Stimulated activated CD8-positive, alpha-beta memory T cell treated with anti-CD3 and anti-CD28 coated beads, Interleukin-2, amount 100 ng/mL, for 1 hour (primary cell): Measurements from ENCODE around the gene EIF5A.
A peak's percentile ranks its signal among the peaks of the same experiment; 100 is the strongest.
"Not testable (repeated sequence)": the region's sequence is repeated elsewhere in the genome, so short reads cannot be mapped to it uniquely, and the experiment has no call there.

Experiments
- DNase-seq, 2 donors: peaks; one replicate each; pipeline ENCODE4 v3.0.0-alpha.2; 2020; ENCODE audit warnings: low read depth in 2 of 2

Gene EIF5A

DNA sequence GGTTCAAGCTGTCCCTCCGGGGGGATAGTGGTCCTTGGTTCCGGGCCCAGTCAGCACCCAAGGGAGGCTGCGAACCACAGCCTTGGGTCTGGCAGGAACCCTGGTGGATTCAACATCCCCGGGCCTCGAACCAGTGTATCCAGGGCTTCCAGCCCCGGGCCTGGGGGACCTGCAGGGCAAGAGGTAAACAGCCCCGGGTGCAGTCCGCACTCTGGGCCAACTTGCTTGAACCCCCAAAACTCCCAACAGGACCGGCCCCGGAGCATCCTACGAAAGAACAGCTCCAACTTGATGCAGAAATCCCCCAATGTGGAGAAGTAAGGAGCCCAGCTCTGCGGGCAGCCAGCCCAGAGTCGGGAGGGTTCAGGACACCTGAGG is 23.2 kb downstream of the EIF5A start:
- DNase-seq = no peak

- DNase-seq = no peak
Measured at GRCh38 chr17:7332111-7332510, 24.7 kb downstream of the EIF5A start.

GRCh38 chr17:7332600-7333069 is 25.2 kb downstream of the EIF5A start:
- DNase-seq = not testable (repeated sequence)

DNA sequence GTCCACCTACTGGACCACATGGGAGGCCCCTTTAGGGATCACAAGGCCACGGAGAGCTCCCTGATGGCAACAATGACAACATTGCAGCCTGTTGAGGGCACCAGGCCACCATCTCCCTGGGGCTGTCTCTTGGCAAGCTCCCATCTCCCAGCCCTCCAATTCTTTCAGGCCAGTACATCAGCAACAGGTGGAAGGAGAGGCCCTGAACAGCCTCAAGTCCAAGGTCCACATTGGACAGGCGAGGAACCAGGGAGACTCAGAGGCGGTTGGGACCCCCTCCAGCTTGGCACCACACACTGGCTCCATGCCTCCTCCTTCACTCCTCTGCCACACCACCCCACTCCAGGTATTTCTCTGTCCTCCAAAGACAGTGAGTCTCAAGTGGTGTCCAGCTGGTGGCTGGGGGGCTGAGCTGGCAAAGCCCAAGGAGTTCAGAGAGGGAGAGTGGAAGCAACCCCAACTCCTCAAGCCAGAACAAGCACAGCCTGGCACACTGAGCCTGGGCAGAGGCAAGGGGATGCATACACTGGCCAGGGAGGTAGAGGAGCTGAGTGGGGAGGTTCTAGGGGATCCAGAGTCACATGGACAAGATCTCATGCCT is 27.6 kb downstream of the EIF5A start:
- no peak for DNase-seq

- DNase-seq = not testable (repeated sequence)
Measured at GRCh38 chr17:7335765-7336164, 28.3 kb downstream of the EIF5A start.

DNA sequence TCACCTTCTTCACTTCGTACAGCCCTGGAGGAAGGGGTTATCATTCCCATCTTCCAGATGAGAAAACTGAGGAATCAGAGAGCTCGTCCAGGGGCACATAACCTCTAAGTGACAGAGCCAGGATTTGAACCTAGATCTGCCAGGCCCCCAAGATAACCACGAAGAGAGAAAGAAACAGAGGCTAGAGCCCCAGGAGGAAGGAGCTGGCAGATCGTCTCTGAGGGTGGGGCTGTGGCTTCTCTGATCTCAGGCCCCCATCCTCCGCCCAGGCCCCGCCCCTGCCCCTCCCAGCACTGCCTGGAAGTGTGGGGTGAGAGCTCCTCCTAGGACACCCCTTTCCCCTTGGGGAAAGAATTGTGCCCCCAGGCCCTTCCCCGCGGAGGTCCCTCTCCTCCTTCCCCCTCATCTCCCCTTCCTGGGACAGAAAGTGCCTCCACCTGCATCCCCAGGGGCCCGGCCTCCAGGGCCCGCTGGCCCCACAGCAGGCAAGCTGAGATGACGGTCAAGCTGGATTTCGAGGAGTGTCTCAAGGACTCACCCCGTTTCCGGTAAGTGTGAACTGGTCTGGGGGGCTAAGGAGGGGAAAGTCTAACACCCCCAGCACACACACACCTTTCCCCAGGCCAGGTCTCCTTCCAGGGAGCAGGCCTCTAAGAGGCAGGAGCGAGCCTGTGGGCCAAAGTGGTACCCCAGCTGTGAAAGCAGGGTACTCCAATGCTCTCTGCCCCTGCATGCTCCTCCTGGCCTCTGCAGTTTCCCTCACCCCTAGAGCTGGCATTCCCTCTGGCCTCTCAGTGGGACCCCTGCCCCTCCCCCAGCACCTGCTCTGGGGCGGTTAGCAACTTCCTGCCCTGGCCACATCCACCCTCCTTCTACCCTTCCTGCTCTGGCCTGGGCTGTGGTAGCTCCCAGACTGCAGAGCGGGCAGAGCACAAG is 29.1 kb downstream of the EIF5A start, which contains the start of gene ACAP1:
ACAP1 (plus strand) TSS at position 290 of the 936 bp plus-strand sequence; CDS start at position 496, 206 bp downstream.
- peak; percentile 67 to 81 for DNase-seq

GRCh38 chr17:7337600-7337999 is 30.2 kb downstream of the EIF5A start:
- not testable (repeated sequence) for DNase-seq

GRCh38 chr17:7340179-7340578 is 32.8 kb downstream of the EIF5A start:
- no peak for DNase-seq

DNA sequence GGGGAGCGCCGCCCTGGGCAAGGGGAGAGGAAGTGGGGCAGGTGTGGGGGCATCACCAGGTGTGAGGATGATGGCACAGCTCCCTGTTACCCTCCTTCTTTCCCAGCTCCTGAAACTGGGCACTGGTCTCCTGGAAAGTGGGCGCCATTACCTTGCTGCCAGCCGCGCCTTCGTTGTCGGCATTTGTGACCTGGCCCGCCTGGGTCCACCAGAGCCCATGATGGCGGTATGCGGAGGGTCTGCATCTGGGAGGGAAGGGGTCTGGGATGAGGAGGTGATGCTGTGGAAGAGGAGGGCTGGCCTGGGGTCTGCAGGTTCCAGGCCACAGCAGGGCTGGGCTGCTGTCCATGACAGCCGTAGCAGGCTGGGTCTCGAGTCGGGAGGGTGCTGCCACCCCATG is 34.4 kb downstream of the EIF5A start:
- DNase-seq = no peak

DNA sequence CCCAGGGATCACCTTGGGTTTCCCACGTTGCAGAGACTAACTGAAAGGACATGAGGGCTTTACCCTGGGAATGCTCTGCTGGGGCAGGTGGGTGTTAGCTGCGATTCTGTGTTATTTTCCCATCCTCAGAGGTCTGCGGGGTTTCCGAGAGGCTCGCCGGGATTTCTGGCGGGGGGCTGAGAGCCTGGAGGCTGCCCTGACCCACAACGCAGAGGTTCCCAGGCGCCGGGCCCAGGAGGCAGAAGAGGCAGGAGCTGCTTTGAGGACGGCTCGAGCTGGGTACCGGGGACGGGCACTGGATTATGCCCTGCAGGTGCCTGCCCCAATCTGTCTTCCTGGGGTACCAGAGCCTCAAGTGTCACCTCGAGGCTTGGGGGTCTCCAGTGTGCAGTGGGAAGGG is 35.8 kb downstream of the EIF5A start:
- no peak for DNase-seq

GRCh38 chr17:7346761-7347614 is 39.6 kb downstream of the EIF5A start:
- no peak for DNase-seq

GRCh38 chr17:7347630-7348477 is 40.4 kb downstream of the EIF5A start:
- DNase-seq = no peak

GRCh38 chr17:7348478-7349242 is 41.2 kb downstream of the EIF5A start:
- DNase-seq = no peak

GRCh38 chr17:7351665-7352502 is 44.5 kb downstream of the EIF5A start, which contains the start of gene KCTD11:
Gene KCTD11 (plus strand): TSS chr17:7352162.
- DNase-seq = peak; percentile 50 to 64

DNA sequence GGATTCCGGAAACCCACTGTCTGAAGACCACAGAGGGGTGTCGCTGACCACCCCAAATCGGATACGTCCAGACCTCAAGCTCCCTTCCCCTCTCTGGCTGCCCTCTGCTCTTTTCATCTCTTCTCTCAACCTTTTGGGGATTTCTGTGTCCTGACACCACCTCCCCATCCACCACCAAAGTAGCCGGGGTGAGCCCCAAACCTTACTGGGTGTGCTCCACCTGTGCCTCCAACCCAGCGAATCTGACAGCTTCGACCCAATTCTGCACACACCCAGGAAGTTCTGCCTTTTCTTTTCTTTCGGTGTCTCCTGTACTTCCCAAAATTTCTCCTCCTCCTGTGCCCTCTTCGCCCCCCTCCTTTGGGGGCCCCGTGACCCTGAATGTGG is 45.1 kb downstream of the EIF5A start:
- no peak for DNase-seq

GRCh38 chr17:7352910-7353635 is 45.6 kb downstream of the EIF5A start:
- no peak for DNase-seq

- DNase-seq = no peak
Measured at GRCh38 chr17:7354262-7354843, 46.9 kb downstream of the EIF5A start.

GRCh38 chr17:7355053-7355452 is 47.6 kb downstream of the EIF5A start, which contains the start of gene TMEM95:
Gene TMEM95 (plus strand): TSS chr17:7355156. CDS start chr17:7355205, 49 bp downstream.
- no peak for DNase-seq
